ENCODE measurements around the gene UCP1.

The UCP1 gene

DNA sequence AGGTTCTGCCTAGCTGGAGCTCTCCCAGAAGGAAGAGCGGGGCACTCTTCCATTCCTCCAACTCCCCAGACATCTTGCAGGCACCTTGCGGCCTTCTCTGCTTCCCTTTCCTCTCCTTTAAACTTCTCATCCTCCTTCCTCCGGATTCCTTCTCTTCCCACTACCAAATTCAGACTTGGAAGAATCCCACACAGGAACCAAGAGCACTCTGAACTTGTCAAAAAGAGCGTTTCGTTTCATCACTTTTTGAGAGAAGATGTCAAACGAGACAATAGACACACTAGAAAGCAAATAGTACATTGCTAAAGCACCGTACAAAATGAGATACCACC is 512 bp upstream of the UCP1 start:
- TF ChIP-seq ZNF70 (CRISPR knock-in tag; IDR thresholded peaks at IDR 0.05): no peak
- TF ChIP-seq, protein P1, sequence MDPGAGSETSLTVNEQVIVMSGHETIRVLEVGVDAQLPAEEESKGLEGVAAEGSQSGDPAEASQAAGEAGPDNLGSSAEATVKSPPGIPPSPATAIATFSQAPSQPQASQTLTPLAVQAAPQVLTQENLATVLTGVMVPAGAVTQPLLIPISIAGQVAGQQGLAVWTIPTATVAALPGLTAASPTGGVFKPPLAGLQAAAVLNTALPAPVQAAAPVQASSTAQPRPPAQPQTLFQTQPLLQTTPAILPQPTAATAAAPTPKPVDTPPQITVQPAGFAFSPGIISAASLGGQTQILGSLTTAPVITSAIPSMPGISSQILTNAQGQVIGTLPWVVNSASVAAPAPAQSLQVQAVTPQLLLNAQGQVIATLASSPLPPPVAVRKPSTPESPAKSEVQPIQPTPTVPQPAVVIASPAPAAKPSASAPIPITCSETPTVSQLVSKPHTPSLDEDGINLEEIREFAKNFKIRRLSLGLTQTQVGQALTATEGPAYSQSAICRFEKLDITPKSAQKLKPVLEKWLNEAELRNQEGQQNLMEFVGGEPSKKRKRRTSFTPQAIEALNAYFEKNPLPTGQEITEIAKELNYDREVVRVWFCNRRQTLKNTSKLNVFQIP (CRISPR knock-in tag; IDR thresholded peaks at IDR 0.05; ENCODE audit: borderline replicate concordance, low read depth): no peak
- no peak for TF ChIP-seq ZNF565 (CRISPR knock-in tag; conservative IDR thresholded peaks at IDR 0.05; ENCODE audit: low read depth)
- TF ChIP-seq ZC3H10 (CRISPR knock-in tag; IDR thresholded peaks at IDR 0.05): no peak
- TF ChIP-seq PPARA (CRISPR knock-in tag; IDR thresholded peaks at IDR 0.05; ENCODE audit: borderline replicate concordance): no peak
- no peak for TF ChIP-seq ZNF8 (CRISPR knock-in tag; IDR thresholded peaks at IDR 0.05)
- TF ChIP-seq CREB5 (CRISPR knock-in tag; IDR thresholded peaks at IDR 0.05; ENCODE audit: low read depth): no peak
- TF ChIP-seq, protein P2, sequence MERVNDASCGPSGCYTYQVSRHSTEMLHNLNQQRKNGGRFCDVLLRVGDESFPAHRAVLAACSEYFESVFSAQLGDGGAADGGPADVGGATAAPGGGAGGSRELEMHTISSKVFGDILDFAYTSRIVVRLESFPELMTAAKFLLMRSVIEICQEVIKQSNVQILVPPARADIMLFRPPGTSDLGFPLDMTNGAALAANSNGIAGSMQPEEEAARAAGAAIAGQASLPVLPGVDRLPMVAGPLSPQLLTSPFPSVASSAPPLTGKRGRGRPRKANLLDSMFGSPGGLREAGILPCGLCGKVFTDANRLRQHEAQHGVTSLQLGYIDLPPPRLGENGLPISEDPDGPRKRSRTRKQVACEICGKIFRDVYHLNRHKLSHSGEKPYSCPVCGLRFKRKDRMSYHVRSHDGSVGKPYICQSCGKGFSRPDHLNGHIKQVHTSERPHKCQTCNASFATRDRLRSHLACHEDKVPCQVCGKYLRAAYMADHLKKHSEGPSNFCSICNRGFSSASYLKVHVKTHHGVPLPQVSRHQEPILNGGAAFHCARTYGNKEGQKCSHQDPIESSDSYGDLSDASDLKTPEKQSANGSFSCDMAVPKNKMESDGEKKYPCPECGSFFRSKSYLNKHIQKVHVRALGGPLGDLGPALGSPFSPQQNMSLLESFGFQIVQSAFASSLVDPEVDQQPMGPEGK (CRISPR knock-in tag; IDR thresholded peaks at IDR 0.05; ENCODE audit: borderline replicate concordance): no peak
- TF ChIP-seq CSDC2 (CRISPR knock-in tag; IDR thresholded peaks at IDR 0.05): no peak
- TF ChIP-seq, protein P3, sequence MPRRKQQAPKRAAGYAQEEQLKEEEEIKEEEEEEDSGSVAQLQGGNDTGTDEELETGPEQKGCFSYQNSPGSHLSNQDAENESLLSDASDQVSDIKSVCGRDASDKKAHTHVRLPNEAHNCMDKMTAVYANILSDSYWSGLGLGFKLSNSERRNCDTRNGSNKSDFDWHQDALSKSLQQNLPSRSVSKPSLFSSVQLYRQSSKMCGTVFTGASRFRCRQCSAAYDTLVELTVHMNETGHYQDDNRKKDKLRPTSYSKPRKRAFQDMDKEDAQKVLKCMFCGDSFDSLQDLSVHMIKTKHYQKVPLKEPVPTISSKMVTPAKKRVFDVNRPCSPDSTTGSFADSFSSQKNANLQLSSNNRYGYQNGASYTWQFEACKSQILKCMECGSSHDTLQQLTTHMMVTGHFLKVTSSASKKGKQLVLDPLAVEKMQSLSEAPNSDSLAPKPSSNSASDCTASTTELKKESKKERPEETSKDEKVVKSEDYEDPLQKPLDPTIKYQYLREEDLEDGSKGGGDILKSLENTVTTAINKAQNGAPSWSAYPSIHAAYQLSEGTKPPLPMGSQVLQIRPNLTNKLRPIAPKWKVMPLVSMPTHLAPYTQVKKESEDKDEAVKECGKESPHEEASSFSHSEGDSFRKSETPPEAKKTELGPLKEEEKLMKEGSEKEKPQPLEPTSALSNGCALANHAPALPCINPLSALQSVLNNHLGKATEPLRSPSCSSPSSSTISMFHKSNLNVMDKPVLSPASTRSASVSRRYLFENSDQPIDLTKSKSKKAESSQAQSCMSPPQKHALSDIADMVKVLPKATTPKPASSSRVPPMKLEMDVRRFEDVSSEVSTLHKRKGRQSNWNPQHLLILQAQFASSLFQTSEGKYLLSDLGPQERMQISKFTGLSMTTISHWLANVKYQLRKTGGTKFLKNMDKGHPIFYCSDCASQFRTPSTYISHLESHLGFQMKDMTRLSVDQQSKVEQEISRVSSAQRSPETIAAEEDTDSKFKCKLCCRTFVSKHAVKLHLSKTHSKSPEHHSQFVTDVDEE (CRISPR knock-in tag; IDR thresholded peaks at IDR 0.05): no peak
- no peak; the same call in 2 of the 3 replicates for ATAC-seq

DNA sequence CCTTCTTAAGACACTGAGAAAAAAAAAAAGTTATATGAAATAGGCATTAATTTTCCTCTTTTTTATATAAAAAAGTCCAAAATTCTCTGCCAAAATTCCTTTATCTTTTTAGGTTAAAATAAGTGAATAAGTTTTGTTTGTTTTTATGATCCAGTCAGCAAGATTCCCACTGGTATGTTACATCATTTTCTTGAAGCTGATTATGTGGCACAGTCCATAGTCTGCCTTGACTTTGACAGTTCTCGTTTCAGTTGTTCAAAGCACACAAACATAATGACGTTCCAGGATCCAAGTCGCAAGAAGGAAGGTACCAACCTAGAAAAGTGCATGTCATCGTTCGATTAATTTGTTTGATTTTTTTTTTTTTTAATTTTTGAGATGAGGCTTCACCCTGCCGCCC is 9.1 kb downstream of the UCP1 start:
- no peak for TF ChIP-seq ESRRG (CRISPR knock-in tag; IDR thresholded peaks at IDR 0.05)
- no peak for TF ChIP-seq ZNF70 (CRISPR knock-in tag; IDR thresholded peaks at IDR 0.05)
- TF ChIP-seq, protein P1 (CRISPR knock-in tag; IDR thresholded peaks at IDR 0.05; ENCODE audit: borderline replicate concordance, low read depth): no peak
- no peak for TF ChIP-seq BACH2 (CRISPR knock-in tag; IDR thresholded peaks at IDR 0.05; ENCODE audit: borderline replicate concordance)
- no peak for TF ChIP-seq ZNF565 (CRISPR knock-in tag; conservative IDR thresholded peaks at IDR 0.05; ENCODE audit: low read depth)
- no peak for TF ChIP-seq TOX (CRISPR knock-in tag; IDR thresholded peaks at IDR 0.05; ENCODE audit: borderline replicate concordance)
- TF ChIP-seq GLIS3 (CRISPR knock-in tag; IDR thresholded peaks at IDR 0.05): no peak
- TF ChIP-seq, protein P2 (CRISPR knock-in tag; IDR thresholded peaks at IDR 0.05; ENCODE audit: borderline replicate concordance): no peak
- no peak for TF ChIP-seq ZNF8 (CRISPR knock-in tag; IDR thresholded peaks at IDR 0.05)
- TF ChIP-seq OSR1 (CRISPR knock-in tag; IDR thresholded peaks at IDR 0.05): no peak
- TF ChIP-seq RARB (CRISPR knock-in tag; IDR thresholded peaks at IDR 0.05): no peak
- no peak for TF ChIP-seq CREB5 (CRISPR knock-in tag; IDR thresholded peaks at IDR 0.05; ENCODE audit: low read depth)
- TF ChIP-seq ZC3H10 (CRISPR knock-in tag; IDR thresholded peaks at IDR 0.05): no peak
- TF ChIP-seq ZFP3 (CRISPR knock-in tag; IDR thresholded peaks at IDR 0.05): no peak
- no peak for TF ChIP-seq SNAI2 (CRISPR knock-in tag; IDR thresholded peaks at IDR 0.05)
- TF ChIP-seq, protein P3 (CRISPR knock-in tag; IDR thresholded peaks at IDR 0.05): no peak
- no peak for TF ChIP-seq PPARA (CRISPR knock-in tag; IDR thresholded peaks at IDR 0.05; ENCODE audit: borderline replicate concordance)
- TF ChIP-seq CSDC2 (CRISPR knock-in tag; IDR thresholded peaks at IDR 0.05): no peak
- TF ChIP-seq, protein P4, sequence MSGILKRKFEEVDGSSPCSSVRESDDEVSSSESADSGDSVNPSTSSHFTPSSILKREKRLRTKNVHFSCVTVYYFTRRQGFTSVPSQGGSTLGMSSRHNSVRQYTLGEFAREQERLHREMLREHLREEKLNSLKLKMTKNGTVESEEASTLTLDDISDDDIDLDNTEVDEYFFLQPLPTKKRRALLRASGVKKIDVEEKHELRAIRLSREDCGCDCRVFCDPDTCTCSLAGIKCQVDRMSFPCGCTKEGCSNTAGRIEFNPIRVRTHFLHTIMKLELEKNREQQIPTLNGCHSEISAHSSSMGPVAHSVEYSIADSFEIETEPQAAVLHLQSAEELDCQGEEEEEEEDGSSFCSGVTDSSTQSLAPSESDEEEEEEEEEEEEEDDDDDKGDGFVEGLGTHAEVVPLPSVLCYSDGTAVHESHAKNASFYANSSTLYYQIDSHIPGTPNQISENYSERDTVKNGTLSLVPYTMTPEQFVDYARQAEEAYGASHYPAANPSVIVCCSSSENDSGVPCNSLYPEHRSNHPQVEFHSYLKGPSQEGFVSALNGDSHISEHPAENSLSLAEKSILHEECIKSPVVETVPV (CRISPR knock-in tag; IDR thresholded peaks at IDR 0.05): no peak
- no peak for TF ChIP-seq ARNTL (CRISPR knock-in tag; IDR thresholded peaks at IDR 0.05; ENCODE audit: borderline replicate concordance, low read depth)
- no peak for ATAC-seq
